Neutrophil (primary cell): Measurements from ENCODE around the gene HAGHL.

ENCODE experiments used
- H3K27ac ChIP-seq: fragments of 200-600 bp; sonication (generic); 2 replicates; pipeline ENCODE4 v1.5.1; 2016; ENCODE audit warnings: mild to moderate bottlenecking, moderate library complexity
- H3K27me3 ChIP-seq: fragments of 200-600 bp; sonication (generic); 2 replicates; pipeline ENCODE4 v1.6.0; 2016; ENCODE audit warnings: mild to moderate bottlenecking
- H3K36me3 ChIP-seq: fragments of 200-600 bp; sonication (generic); 2 replicates; pipeline ENCODE4 v1.5.1; 2017
- H3K4me1 ChIP-seq, 2 experiments: fragments of 200-600 bp in 1 of 2; sonication (generic) in 1 of 2; 1 replicate in 1 of 2; 2 replicates in 1 of 2; pipeline versions ENCODE4 v1.5.1 to v1.6.1; 2013 to 2016; ENCODE audit warnings: low read depth in 1 of 2, low read length in 1 of 2, mild to moderate bottlenecking in 1 of 2, moderate library complexity in 1 of 2; ENCODE audit not compliant: control insufficient read depth in 1 of 2, insufficient read depth in 1 of 2
- H3K4me3 ChIP-seq, 2 experiments: fragments of 200-600 bp in 1 of 2; sonication (generic) in 1 of 2; 1 replicate in 1 of 2; 2 replicates in 1 of 2; pipeline ENCODE4 v1.5.1; 2013 to 2016; ENCODE audit warnings: low read depth in 1 of 2, low read length in 1 of 2, mild to moderate bottlenecking in 1 of 2, moderate library complexity in 1 of 2
- H3K9me3 ChIP-seq: fragments of 200-600 bp; sonication (generic); 2 replicates; pipeline ENCODE4 v1.5.1; 2016
- TF ChIP-seq, protein P1 (sequence below): fragments of 200-600 bp; sonication (generic); IDR thresholded peaks from 2 replicates; pipeline ENCODE4 v1.5.1; 2016; ENCODE audit warnings: antibody characterized with exemption

HAGHL gene

DNA sequence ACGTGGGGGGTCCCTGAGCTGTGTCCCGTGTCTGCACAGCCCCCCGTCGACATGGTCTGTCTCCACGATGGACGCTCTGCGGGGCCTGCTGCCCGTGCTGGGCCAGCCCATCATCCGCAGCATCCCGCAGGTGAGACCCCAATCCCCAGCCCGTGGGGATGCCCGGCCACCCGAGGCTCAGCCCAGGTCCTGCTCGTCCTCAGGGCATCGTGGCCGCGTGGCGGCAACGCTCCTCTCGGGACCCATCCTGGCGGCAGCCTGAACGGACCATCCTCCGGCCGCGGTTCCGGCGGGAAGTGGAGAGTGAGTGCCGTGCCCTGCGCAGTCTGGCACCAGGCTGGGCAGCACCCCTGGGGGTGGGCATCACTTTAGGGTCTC is 38.6 kb downstream of the HAGHL start:
- H3K4me3 ChIP-seq: no peak overlapping the region
- TF ChIP-seq, protein P1, sequence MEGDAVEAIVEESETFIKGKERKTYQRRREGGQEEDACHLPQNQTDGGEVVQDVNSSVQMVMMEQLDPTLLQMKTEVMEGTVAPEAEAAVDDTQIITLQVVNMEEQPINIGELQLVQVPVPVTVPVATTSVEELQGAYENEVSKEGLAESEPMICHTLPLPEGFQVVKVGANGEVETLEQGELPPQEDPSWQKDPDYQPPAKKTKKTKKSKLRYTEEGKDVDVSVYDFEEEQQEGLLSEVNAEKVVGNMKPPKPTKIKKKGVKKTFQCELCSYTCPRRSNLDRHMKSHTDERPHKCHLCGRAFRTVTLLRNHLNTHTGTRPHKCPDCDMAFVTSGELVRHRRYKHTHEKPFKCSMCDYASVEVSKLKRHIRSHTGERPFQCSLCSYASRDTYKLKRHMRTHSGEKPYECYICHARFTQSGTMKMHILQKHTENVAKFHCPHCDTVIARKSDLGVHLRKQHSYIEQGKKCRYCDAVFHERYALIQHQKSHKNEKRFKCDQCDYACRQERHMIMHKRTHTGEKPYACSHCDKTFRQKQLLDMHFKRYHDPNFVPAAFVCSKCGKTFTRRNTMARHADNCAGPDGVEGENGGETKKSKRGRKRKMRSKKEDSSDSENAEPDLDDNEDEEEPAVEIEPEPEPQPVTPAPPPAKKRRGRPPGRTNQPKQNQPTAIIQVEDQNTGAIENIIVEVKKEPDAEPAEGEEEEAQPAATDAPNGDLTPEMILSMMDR: no peak
- H3K4me1 ChIP-seq: no peaks in the 10 kb centered on the region
- H3K9me3 ChIP-seq: no peaks in the 10 kb centered on the region
- peaks cover 16% of the 10 kb centered on the region for H3K27me3 ChIP-seq
- H3K27ac ChIP-seq: no peak overlapping the region
- no peaks in the 10 kb centered on the region for H3K36me3 ChIP-seq

- Histone ChIP-seq H3K4me3 (no peak overlapping the region), H3K9me3 (no peaks in the 10 kb centered on the region), H3K36me3 (no peaks in the 10 kb centered on the region), H3K27me3 (peaks cover 16% of the 10 kb centered on the region), H3K27ac (no peak overlapping the region), H3K4me1 (no peaks in the 10 kb centered on the region)
- TF ChIP-seq, protein P1: no peak
These were observed 39.3 kb downstream of the HAGHL start for GRCh38 chr16:766008-766819.

DNA sequence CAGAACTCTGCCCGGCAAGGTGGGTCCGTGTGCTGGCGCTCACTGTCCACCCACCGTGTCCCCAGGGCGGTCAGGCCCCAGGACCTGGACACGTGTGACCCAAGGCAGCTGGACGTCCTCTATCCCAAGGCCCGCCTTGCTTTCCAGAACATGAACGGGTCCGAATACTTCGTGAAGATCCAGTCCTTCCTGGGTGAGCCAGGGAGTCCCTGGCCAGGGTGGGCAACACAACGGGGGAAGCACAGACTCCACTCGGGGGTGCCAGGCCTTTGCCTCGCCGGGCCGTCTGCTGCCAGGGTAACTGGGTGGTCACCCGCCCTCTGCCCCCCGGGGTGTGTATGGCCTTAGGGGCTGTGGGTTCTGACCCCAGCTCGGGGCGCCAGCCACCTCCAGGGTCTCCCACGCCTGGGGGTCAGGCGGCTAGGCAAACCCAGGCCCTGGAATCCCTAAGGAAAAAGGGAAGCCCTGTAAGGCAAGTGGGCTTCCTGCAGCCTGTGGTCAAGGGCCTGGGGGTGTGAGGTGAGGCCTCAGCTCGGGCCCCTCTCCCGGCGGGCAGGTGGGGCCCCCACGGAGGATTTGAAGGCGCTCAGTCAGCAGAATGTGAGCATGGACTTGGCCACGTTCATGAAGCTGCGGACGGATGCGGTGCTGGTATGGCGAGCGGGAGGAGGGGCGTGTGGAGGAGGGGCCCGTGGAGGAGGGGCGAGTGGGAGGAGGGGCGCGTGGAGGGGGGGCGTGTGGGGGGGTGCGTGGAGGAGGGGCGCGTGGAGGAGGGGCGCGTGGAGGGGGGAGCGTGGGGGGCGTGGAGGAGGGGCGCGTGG is 40.1 kb downstream of the HAGHL start:
- no peaks in the 10 kb centered on the region for H3K9me3 ChIP-seq
- H3K27me3 ChIP-seq: peaks cover 16% of the 10 kb centered on the region
- H3K27ac ChIP-seq: no peak overlapping the region
- TF ChIP-seq, protein P1: no peak
- no peaks in the 10 kb centered on the region for H3K36me3 ChIP-seq
- H3K4me3 ChIP-seq: no peak overlapping the region
- H3K4me1 ChIP-seq: no peaks in the 10 kb centered on the region

- no peak overlapping the region for H3K27ac ChIP-seq
- no peaks in the 10 kb centered on the region for H3K36me3 ChIP-seq
- H3K27me3 ChIP-seq: peaks cover 16% of the 10 kb centered on the region
- TF ChIP-seq, protein P1: no peak
- no peaks in the 10 kb centered on the region for H3K4me1 ChIP-seq
- H3K9me3 ChIP-seq: no peaks in the 10 kb centered on the region
- no peak overlapping the region for H3K4me3 ChIP-seq
These were observed 40.9 kb downstream of the HAGHL start for GRCh38 chr16:767743-768235.

DNA sequence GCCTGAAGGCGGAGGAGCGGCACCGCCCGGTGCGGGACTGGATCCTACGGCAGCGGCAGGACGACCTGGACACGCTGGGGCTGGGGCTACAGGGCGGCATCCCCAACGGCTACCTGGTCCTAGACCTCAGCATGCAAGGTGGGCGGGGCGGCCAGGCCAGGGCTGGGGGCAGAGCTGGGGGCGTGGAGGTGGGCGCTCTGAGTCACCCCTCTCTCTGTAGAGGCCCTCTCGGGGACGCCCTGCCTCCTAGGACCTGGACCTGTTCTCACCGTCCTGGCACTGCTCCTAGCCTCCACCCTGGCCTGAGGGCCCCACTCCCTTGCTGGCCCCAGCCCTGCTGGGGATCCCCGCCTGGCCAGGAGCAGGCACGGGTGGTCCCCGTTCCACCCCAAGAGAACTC is 41.5 kb downstream of the HAGHL start:
- TF ChIP-seq, protein P1: no peak
- H3K9me3 ChIP-seq: no peaks in the 10 kb centered on the region
- H3K27ac ChIP-seq: no peak overlapping the region
- H3K4me1 ChIP-seq: no peaks in the 10 kb centered on the region
- H3K36me3 ChIP-seq: no peaks in the 10 kb centered on the region
- no peak overlapping the region for H3K4me3 ChIP-seq
- H3K27me3 ChIP-seq: peaks cover 16% of the 10 kb centered on the region
